ENCODE measurements around the gene TMEM109. TPM values are rescaled to one million over a fixed set of nuclear protein-coding genes. Genes with fewer than 3 reads are reported as not detected.

TMEM109 gene
- total and polyA plus RNA-seq, 2 of the 13 experiments (the other 11 are each of a cell fraction or from before 2014, with no cell fraction given), result 7.7 to 18.0 TPM

GRCh38 chr11:60913793-60914632, at the start of gene TMEM109 (continued):
- TF ChIP-seq ZNF646 (CRISPR knock-in tag; IDR thresholded peaks at IDR 0.05) (no peak), HMGXB3 (CRISPR knock-in tag; IDR thresholded peaks at IDR 0.05; ENCODE audit: borderline replicate concordance) (no peak), MIXL1 (CRISPR knock-in tag; IDR thresholded peaks at IDR 0.05) (no peak), ZBTB42 (CRISPR knock-in tag; IDR thresholded peaks at IDR 0.05) (no peak), HIC2 (CRISPR knock-in tag; IDR thresholded peaks at IDR 0.05; ENCODE audit: low read depth) (no peak; the same call in 1 of the 2 replicates), ZNF281 (CRISPR knock-in tag; IDR thresholded peaks at IDR 0.05; ENCODE audit: borderline replicate concordance) (no peak), SOX5 (CRISPR knock-in tag; IDR thresholded peaks at IDR 0.05; ENCODE audit: borderline replicate concordance) (no peak), ZNF567 (CRISPR knock-in tag; IDR thresholded peaks at IDR 0.05; ENCODE audit: borderline replicate concordance) (no peak), TEF (CRISPR knock-in tag; IDR thresholded peaks at IDR 0.05) (no peak), GTF3A (CRISPR knock-in tag; conservative IDR thresholded peaks at IDR 0.05) (no peak), ZNF160 (CRISPR knock-in tag; IDR thresholded peaks at IDR 0.05) (no peak)
